NCI-H2171 (cell line): ENCODE data around the gene MYO1C.
A peak's percentile ranks its signal among the peaks of the same experiment; 100 is the strongest.

Source experiments
- DNase-seq: peaks from one replicate; lab custom pipeline; 2025; lab: John Stamatoyannopoulos, UW

MYO1C gene

DNA sequence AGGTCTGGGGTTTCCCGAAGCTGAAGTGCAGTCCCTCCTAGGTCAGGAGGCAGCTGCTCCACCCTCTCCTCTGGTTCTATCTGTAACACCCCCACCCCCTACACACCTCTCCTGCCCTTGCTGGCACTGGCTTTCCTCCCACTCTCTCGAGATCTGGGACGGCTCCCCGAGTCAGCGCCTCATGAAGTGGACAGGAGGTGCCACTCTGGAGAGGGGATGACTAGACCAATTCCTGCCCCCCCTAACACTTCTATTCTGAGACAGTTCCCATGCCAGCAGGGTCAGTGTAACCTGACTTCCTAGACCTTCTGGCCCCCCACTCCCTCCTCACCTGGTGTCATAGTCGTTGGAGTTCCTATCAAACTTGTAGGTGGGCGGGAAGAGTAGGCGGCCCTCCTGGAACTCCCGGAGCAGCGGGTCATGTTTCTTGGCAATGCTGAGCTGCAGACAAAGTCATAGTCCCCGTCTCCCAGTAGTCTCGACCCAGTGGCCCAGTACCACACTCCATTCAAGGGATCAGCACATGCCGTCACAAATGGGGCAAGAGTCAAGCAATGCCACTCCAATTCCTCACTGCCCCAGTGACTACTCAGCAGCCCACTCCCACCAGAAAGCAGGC, 14.3 kb upstream of the MYO1C start:
- DNase-seq: no peak

- DNase-seq: no peak
Observed at GRCh38 chr17:1505586-1505985, 13.1 kb upstream of the MYO1C start.

DNA sequence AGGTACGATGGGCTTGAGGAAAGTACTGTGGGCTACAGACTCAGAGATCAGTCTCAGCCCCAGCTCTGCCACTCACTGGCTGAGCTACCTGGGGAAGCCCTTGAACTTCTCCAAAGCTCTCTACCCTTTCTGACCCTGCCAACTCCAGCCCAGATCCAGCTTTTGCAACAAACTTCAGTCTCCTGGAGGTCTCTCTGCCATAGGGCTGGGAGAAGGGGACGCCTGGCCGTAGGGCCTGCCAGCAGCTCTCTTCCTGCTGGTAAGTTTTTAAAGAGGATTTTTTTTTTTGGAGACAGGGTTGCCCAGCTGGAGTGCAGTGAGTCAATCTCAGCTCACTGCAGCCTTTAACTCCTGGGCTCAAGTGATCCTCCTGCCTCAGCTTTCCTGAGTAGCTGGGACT, 12.4 kb upstream of the MYO1C start:
- no peak for DNase-seq

DNA sequence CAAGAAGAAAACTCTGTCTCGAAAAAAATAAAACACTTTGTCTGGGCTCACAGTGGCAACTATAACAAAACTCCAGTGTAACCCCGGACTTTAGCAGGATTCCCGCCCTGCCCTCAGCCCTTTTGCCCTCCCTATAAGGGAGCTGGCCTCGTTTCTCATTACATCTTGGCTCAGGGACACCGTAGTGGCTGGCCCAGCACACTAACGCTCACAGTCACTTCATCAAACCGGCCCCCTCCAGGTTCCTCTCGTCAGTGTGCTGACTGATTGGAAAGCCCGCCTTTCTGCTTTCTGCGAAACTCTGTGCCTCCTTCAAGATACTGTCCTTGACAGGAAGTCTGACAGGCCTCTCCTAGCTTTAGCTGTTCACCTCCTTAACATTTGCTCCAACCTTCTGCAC, 11.2 kb upstream of the MYO1C start:
- no peak for DNase-seq

- no peak for DNase-seq
Observed at GRCh38 chr17:1498869-1499268, 6.4 kb upstream of the MYO1C start.

GRCh38 chr17:1498233-1498632, 5.7 kb upstream of the MYO1C start:
- no peak for DNase-seq

DNA sequence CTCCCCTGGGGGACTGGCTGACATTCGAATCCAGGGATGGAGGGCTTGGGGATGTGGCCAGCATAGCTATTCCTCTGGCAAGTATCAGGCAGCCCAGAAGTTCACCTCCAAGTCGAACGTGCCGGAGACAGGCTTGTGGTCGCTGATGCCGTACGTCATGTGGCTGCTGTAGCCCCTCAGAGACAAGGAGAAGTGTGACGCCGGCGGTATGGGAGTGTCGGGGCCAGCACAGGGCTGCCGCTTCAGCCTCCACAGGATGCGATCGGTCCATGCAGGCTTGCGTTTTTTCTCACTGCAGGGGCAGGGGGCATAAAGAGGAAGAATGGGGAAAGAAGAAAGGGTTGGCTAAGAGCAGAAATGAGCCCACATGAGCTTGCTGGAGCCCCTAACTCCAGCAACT, 5.3 kb upstream of the MYO1C start:
- no peak for DNase-seq

- DNase-seq: no peak
Observed at GRCh38 chr17:1496869-1497268, 4.4 kb upstream of the MYO1C start.

GRCh38 chr17:1495265-1495989, 2.9 kb upstream of the MYO1C start:
- no peak for DNase-seq

- DNase-seq: no peak
Observed at GRCh38 chr17:1494736-1495253, 2.3 kb upstream of the MYO1C start.

- no peak for DNase-seq
Observed at GRCh38 chr17:1494203-1494602, 1.7 kb upstream of the MYO1C start.

- DNase-seq: no peak
Observed at GRCh38 chr17:1493291-1493980, 950 bp upstream of the MYO1C start.

DNA sequence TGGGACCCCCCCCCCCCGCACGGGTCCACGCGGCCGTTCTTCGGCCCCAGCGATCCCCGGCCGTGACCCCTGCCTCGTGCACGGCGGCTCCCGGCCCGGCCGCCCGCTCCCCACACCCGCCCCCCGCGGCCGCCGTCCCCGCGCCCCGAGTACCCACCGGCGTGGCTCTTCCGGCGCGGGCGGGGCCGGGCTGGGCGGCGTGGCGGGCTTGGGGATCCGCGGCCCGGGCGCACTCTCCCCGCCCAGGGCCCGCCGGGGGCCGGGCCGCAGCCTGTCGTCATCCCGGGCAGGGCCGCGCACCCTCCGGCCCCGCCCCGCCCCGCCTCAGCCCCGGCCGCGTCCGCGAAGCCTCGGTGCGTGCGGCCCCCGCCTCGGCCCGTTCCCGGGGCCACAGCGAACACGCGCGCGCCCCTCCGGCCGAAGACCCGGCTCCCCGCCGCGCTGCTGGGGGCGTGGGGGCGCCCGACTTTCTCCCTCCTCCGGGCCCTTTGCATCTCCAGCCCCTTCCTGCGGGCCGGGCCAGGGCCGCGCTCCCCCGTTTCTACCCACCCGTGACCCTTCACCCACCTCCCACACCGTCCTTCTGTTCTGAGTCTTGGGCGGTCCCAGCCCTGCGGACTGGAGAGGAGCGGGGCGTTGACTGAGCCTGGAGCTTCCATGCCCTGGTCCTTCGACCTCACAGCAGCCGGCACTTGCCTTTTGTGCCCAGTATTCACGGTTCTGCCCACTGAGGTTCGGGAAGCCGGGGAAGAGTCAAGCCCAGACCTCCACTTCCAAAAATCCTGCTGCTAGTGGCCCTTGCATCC, 840 bp downstream of the MYO1C start:
- peak; percentile 7 for DNase-seq

DNA sequence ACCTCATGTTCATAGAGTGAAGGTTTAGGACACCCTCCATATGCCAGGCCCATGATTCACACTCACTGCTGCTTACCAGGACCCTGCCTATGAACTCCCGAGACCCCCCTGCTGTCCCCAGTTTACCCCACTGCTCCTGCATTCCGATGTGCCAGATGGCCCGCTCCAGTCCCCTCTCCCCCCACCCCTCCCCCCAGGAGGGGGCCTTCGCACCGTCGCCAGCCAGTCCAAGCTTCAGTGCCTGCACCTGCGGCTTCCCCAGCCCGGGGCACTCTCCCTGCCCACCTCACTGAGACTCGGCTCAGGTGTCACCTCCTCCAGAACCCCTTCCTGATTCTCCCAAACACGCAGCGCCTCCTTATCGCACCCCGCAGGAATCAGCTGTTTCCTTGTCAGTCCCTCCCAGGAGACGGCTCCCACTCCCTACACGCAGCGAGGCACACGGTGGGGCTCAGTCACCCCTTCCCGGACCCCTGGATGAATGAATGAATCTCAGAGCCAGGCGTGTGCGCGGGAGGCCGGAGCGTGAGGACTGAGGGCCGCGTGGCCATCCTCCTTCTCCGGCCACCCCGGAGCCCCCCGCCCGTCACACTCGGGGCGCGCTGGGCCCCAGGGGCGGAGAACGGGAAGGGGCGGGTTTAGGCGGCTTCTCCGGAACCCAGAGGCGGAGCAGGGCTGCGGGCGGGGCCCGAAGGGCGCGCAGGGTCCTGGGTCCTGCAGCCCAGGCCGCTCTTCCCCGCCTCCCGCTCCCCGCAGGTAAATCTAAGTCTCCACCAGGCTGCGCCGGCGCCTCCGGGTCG, 1.6 kb downstream of the MYO1C start:
- DNase-seq: peak; percentile 64

- DNase-seq: no peak
Observed at GRCh38 chr17:1488826-1489270, 3.6 kb downstream of the MYO1C start.

- peak; percentile 69 for DNase-seq
Observed at GRCh38 chr17:1487939-1488825, 4.3 kb downstream of the MYO1C start.

DNA sequence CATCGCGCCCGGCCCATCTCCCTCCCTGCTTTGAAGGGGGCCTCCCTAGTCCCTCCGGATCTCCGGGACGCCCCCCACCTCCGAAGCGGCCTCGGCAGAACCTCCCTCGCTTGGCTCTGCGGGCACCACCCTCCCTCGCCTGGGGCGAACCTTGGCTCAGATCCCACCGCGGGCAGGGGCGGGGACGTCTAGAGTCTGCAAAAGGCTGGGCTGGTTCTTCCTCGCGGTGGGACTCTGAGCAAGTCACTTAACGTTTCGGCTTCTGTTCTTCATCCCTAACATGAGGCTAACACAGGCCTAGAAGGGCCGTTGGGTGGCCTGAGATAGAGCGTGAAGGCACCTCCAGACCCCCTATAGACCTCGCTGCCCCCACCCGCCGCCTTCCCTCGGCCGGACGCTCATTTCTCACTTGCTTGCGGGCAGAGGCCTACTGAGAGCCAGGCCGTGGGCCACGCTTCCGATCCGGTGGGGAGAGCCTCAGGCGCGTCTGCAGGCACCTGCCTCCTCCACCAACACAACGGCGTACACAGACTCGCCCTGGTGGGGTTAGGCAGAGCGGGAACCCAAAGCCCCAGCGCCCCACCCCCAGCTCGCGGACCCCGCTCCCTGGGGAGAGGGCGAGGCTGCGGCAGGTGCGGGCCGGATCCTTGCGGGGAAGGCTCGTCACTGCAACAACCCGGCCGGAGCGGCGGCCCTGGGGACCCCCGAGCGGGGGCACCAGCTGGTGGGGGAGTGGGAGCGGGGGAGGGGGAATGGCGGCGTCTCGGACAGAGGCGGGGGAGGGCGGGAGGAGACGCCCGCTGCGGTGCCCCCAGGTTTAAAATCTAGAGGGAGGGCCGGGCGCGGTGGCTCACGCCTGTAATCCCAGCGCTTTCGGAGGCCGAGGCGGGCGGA, 5.4 kb downstream of the MYO1C start:
- peak; percentile 80 for DNase-seq

DNA sequence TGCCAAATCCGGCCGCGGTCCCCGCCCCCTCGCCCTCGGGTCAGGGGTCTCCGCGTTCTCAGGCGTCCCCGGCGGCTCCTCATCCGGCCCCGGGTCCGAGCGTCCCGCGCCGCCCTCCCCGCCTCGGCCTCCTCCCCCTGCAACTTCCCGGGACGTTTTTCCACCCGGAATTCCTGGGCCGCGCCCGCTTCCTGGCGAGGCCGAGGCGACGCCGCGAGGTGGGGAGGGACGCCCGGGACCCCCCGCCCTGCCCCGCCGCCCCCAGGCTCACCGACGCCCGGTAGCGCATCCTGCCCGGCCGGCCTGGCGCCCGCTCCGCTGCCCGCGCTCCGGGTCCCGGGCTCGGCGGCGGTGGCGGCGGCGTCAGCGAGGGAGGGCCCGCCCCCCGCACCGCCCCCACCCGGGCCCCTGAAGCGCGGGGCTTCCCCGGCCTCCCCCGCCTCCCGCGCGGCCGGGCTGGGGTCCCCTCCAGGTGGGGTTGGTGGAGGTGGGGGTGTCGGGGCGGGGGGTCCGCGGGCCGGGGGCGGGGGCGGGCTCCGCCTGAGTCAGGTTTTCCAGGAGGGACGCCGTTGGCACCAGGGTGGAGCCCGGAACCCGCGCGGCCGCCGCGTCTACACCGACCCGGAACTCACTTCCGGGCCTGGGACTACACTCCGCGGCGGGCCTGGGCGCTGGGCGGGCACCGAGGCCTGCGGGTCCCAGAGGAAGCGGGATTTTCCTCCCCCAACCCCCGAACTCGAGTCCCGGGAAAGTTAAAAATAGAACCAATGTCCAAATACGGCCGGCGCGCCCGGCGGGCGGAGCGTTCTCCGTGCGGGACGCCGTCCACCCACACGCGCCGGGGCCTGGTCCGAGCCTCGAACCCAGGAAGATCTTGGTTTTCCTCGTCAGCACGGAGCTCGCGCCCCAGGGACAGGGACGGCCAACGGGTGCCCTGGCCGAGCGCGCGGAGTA, 6.8 kb downstream of the MYO1C start:
- peak; percentile 36 for DNase-seq
